Measurements from ENCODE around the gene OR56A5.

DNA sequence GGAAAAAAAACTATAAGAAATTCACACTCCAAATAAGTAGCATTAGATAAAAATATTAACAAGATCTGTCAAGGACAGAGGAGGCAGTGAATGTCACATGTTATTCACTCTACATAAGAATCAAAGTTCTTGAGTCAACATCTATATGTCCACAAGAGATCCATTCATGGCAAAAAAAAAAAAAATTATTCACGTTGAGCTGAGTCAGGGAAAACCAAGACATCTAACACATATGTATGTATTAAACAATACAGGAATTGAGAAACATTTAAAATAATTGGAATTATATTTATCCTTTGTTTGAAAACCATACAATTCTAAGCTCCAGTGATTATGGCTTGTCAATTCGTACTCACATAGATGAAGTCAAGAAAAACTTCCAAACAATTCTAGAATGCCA is 1.3 kb downstream of the OR56A5 start:
- TF ChIP-seq EP300 (IDR thresholded peaks at IDR 0.05) (no peak), POLR2AphosphoS5 (IDR thresholded peaks at IDR 0.05) (no peak), POLR2A (IDR thresholded peaks at IDR 0.05) (no peak)
- TF ChIP-seq, protein P1, sequence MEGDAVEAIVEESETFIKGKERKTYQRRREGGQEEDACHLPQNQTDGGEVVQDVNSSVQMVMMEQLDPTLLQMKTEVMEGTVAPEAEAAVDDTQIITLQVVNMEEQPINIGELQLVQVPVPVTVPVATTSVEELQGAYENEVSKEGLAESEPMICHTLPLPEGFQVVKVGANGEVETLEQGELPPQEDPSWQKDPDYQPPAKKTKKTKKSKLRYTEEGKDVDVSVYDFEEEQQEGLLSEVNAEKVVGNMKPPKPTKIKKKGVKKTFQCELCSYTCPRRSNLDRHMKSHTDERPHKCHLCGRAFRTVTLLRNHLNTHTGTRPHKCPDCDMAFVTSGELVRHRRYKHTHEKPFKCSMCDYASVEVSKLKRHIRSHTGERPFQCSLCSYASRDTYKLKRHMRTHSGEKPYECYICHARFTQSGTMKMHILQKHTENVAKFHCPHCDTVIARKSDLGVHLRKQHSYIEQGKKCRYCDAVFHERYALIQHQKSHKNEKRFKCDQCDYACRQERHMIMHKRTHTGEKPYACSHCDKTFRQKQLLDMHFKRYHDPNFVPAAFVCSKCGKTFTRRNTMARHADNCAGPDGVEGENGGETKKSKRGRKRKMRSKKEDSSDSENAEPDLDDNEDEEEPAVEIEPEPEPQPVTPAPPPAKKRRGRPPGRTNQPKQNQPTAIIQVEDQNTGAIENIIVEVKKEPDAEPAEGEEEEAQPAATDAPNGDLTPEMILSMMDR (IDR thresholded peaks at IDR 0.05), result no peak
